ENCODE data around the gene MR1.

- TF ChIP-seq CTCF (IDR thresholded peaks at IDR 0.05 in 4 of 5, conservative IDR thresholded peaks at IDR 0.05 in 1 of 5), result no peak
- no peak for TF ChIP-seq POLR2A (IDR thresholded peaks at IDR 0.05)
These were observed 70.4 kb downstream of the MR1 start for GRCh38 chr1:181104042-181104789.

Measured in gastrocnemius medialis (tissue), 4 donors.